Activated CD4-positive, alpha-beta T cell treated with anti-CD3 and anti-CD28 coated beads, Interleukin-10, Interleukin-2, amounts not matched to agents 100 ng/mL and 50 ng/mL, durations not matched to agents 16 hours and 8 hours (primary cell): ENCODE measurements around the gene SMPD3.

Experiments used
- DNase-seq: peaks from one replicate; pipeline ENCODE4 v3.0.0-alpha.2; 2020

The SMPD3 gene

DNA sequence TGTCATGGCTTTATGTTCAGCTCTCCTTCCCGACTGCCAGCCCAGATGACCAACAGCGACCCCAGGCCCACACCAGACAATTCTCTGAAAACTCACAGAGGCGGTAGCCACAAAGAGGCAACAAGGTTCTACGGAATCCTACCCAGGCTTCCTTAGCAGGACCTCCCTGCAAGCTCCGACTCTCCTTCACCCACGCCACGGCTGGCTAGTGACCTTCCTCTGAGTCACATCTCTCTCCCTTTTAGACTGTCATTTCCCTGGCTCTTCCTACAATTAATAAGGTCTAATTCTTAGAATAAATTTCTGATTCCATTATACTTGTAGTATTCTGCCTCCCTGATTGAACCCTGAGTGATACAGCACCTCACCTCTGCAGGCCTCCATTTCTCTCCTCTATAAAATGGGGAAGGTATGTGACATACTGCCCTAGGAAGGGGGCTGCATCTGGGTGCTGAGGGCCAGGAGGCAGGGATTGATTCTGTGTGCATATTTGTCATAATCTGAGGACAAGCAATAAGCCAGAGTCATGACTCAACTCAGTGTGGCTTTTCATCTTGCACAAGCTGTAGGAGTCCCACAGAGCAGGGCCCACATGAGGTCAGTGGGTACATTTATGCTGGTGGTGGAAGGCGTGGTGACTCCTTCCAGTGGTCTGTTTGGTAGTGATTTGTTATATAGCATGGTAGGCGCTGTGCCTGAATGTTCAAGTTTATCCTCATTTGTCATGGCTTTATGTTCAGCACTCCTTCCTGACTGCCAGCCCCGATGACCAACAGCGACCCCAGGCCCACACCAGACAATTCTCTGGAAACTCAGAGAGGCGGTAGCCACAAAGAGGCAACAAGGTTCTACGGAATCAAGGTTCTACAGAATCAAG, 46.2 kb downstream of the SMPD3 start:
- DNase-seq: no peak

- DNase-seq: no peak
Measured at GRCh38 chr16:68400924-68401460, 47.3 kb downstream of the SMPD3 start.

- DNase-seq: peak; percentile 34
Measured at GRCh38 chr16:68400083-68400923, 48.0 kb downstream of the SMPD3 start.

GRCh38 chr16:68399456-68399855, 48.9 kb downstream of the SMPD3 start:
- no peak for DNase-seq

DNA sequence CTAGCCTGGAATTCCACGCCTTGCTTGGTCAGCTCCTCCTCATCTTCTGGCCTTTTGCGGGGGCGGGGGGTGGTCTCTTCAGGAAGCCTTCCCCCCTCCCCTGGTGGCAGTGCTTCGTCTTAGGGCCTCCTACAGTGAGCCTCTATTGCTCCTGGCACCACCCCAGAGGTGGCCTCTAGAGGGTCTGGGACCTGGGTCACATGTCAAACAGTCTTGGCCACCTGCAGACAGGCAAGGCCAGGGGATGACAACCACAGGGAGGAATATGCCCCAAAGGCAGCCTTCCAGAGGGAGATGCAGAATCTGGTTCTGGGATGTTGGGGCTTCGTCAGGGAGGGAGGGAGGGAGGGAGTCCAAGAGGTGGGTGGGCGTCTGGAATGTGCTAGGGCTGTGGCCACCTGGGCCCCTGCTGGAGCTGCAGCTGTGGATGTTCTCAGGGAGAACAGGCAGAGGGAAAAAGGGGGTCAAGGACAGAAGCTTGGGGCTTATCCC, 50.6 kb downstream of the SMPD3 start:
- DNase-seq: no peak

DNA sequence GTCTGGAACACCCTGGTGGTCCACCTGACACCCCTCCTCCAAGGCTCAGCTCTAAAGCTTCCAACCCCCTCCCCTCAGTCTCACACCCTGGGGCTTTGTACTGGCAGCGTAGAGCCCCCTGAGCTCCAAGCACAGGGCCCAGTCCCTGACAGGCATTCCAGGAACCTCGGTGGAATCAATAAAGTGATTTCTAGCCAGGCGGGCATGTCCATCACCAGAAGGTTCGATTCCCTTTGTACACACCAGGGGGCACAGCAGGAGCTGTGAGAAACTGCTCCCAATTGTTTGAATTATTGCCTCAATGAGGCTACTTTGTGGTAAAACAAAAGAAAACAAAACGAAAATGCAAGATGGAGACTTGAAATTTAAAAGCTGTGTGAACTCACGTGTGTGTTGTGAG, 51.8 kb downstream of the SMPD3 start:
- DNase-seq: peak; percentile 44

GRCh38 chr16:68395815-68396214, 52.5 kb downstream of the SMPD3 start:
- no peak for DNase-seq

DNA sequence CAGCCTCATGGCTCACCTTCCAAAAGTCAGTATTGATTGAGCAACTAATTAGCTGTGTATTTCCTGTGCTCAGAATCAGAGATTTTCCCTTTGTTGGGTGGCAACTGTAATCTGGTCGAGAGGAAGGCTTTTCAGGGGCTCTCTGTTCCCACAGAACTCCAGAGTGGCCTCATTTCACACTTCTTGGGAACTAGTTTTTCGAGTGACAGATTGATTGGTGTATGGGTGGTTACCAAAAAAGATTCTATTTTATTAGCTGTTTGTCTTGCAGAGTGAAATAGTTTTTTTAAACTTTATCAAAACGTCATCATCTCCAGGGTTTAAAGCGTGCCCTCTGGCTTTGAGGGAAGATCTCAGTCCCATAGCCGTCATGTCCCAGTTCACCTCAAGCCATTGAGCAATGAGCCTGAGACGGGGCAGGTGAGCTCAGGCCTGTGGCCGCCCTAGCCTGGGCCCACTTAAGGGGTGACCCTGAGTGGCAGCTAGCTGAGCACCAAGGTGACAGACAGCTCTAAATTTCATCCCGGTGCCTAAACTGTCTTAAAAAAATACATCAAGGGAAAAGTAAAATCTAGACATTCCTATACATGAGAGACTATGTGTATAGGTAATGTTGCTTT, 53.0 kb downstream of the SMPD3 start:
- DNase-seq: no peak

DNA sequence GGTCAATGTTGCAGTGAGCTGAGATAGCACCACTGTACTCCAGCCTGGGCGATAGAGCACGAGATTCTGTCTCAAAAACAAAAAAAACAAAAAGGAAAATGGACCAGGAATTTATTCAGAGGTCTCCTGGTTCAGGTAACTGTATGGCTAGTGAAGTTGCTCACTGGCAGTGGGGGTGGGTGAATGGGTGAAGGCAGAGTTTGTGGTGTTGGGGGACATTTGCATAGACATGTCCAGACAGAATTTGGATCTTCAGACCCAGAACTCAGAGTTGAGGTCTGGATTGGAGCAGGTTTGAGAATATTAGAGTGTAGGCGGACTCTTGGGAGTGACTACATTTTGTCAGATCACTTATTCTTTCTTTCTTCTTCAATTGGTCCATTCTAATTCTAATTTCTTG, 55.0 kb downstream of the SMPD3 start:
- DNase-seq: no peak

GRCh38 chr16:68389750-68390371, 58.4 kb downstream of the SMPD3 start:
- DNase-seq: no peak

- no peak for DNase-seq
Measured at GRCh38 chr16:68389006-68389405, 59.3 kb downstream of the SMPD3 start.

DNA sequence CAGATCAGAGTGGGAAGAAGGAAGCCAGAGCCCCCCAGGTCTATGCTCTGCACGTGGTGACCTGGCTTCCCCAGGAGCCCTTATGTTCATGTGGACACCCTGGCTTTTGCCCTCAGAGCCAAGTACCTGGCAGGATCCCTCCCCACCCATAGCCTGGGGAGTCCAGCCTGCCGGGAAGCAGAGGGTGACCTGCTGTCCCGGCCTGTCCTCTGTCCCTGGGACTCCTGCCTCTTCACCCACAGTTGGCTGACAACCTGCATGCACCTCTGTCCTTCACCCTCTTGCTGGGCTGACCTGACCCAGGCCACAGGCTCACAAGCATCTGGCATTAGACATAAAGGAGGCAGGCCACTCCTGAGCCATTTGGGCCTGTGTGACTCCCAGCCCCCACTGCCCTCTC, 60.2 kb downstream of the SMPD3 start:
- no peak for DNase-seq

- DNase-seq: no peak
Measured at GRCh38 chr16:68387301-68387700, 61.0 kb downstream of the SMPD3 start.

GRCh38 chr16:68386628-68387027, 61.7 kb downstream of the SMPD3 start:
- no peak for DNase-seq

GRCh38 chr16:68385371-68385770, 62.9 kb downstream of the SMPD3 start:
- no peak for DNase-seq

GRCh38 chr16:68384288-68385161, 63.8 kb downstream of the SMPD3 start:
- DNase-seq: no peak

DNA sequence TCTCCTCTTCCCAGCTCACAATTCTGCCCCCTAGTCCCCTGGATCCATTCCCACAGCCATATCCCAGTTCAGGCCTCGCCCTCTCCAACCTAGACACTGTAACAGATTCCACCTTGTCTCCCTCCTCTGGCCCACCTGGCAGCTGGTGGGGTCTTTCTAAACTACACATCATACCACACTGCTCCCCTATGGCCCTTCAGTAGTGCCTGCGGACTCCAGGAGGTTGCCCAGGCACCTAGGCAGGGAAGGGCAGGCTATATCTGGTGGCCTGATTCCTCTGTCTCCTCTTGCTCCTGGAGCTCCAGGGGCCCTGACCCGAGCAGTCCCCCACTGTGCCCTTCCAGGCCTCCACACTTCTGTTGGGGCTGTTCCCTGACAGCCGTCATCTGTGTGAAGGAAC, 64.5 kb downstream of the SMPD3 start:
- no peak for DNase-seq

- DNase-seq: peak; percentile 36
Measured at GRCh38 chr16:68382296-68382718, 66.0 kb downstream of the SMPD3 start.

GRCh38 chr16:68381363-68381724, 67.0 kb downstream of the SMPD3 start:
- DNase-seq: no peak

DNA sequence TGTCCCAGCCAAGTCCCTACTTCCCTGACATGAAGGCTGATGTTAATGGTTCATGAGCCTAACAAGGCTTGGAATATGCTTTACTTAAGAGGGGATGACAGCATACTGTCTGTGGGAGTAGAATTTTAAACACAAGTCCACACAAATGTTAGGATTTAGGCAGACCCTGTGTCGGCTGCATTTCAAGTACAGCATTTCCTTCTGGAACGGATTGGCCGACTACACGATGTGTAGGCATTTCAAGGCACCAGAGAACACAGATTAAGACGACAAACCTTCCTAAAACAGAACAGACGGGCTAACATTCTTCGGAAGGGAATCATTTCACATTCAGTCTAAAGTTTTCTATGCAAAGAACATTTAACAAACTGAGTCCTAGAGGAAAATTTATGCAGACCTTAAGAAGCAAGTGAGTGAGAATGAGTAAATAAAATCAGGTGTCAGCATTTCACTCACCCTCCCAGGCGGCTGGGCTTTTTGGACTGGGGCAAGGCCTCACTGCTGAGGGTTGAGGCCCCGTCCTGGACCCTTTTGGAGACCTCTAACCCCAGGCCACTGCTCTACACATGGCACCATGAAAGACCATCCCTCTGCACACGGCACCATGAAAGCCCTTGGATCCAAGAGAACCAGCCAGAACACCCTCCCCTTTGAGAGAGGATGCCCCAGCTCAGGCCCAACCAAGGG, 67.5 kb downstream of the SMPD3 start:
- no peak for DNase-seq

GRCh38 chr16:68380348-68380670, 68.0 kb downstream of the SMPD3 start:
- DNase-seq: no peak
